ENCODE measurements around the gene TCOF1. TPM values are rescaled to one million over a fixed set of nuclear protein-coding genes. Genes with fewer than 3 reads are reported as not detected.

Gene TCOF1
- total and polyA plus RNA-seq, 2 of the 8 experiments (the other 6 are each of a cell fraction or from before 2014, with no cell fraction given), result 35.9 to 170 TPM

DNA sequence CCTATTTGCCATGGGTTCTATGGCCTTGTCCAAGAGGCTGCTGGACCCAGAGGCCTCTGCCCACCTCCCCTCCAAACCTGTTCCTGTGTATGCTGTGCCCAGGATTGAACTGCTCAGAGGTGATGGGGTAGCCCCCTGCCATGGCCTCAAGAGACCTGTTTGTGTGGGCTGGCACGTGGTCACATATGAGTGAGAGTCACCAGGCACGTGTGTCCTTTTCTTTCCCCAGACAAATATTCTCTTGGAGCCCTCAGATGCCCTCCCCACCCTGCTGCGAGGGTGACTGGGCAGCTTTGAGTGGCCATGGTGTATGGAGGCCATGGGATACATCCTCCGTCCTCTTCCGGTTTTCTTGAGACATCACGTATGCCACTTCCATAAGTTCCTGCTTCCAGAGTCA, 10.9 kb upstream of the TCOF1 start:
- H3K56ac ChIP-seq (replicated peaks; ENCODE audit: insufficient read length, low read depth, low read length), result no peak overlapping the region
- 85% methylated on average over 6 of the region's 6 CpGs; no CpG with 5 or more reads in 1 of the 2 experiments for WGBS, 2 experiments (ENCODE audit: extremely low coverage in 1 of 2, insufficient coverage in 1 of 2, insufficient read length in 1 of 2, insufficient replicate concordance in 2 of 2, low coverage in 1 of 2, low lambda C conversion rate in 2 of 2, missing lambda C conversion rate in 1 of 2)
- POLR2A ChIA-PET (ENCODE audit: partially characterized antibody), result interaction anchor here (1.3 kb wide), 1 partner anchor 11 kb away, joined by 6 read pairs; the partner anchor contains the start of gene TCOF1
- H2BK5ac ChIP-seq (ENCODE audit: low read depth, low read length), result no peak overlapping the region
- H3K27me3 ChIP-seq (replicated peaks in 1 of 4; ENCODE audit: control insufficient read depth in 3 of 4, extremely low read depth in 1 of 4, insufficient read depth in 3 of 4, low read length in 3 of 4), result no peaks in the 10 kb centered on the region
- H3K23ac ChIP-seq (ENCODE audit: insufficient read length), result no peak overlapping the region
- no peaks in the 10 kb centered on the region for H4K20me1 ChIP-seq (replicated peaks in 1 of 2; ENCODE audit: control insufficient read depth in 1 of 2, insufficient read depth in 2 of 2, low read length in 2 of 2)
- no peak overlapping the region for H3K14ac ChIP-seq (ENCODE audit: insufficient read length)
- CTCF ChIA-PET (ENCODE audit: partially characterized antibody), result interaction anchor here (0.7 to 9.1 kb wide), 4 partner anchors 13 to 186 kb away, joined by 3 to 126 read pairs (median 32); partner anchors contain the start of gene ARSI
- H3K4ac ChIP-seq (replicated peaks; ENCODE audit: insufficient read length, low read depth, low read length), result no peak overlapping the region
- H3K18ac ChIP-seq (ENCODE audit: extremely low read depth, low read length), result no peak overlapping the region
- H3K27ac ChIP-seq (ENCODE audit: low read depth, low read length), result no peak overlapping the region
- H3K9me3 ChIP-seq (ENCODE audit: insufficient read depth in 2 of 2, low read depth in 1 of 2, low read length in 1 of 2), result no peaks in the 10 kb centered on the region
- no peaks in the 10 kb centered on the region for H3K79me1 ChIP-seq (ENCODE audit: low read depth, low read length)
- no peak overlapping the region for H4K5ac ChIP-seq (ENCODE audit: insufficient read length, low read depth, low read length)
- peaks cover 0 to 6% (median 0%) of the 10 kb centered on the region in 4 experiments; a peak in 4 of 7 replicates for H3K4me1 ChIP-seq (replicated peaks in 1 of 4; ENCODE audit: control insufficient read depth in 3 of 4, insufficient read depth in 4 of 4, low read length in 3 of 4)
- H4K91ac ChIP-seq (replicated peaks; ENCODE audit: insufficient read length, low read length), result no peak overlapping the region
- peaks cover 1% of the 10 kb centered on the region; the same call in 1 of the 2 replicates for H3K23me2 ChIP-seq (ENCODE audit: low read depth, low read length)
- H2AFZ ChIP-seq (ENCODE audit: low read length), result no peak overlapping the region
- no peak overlapping the region for H2AK5ac ChIP-seq (ENCODE audit: low read depth, low read length)
- DNase-seq (ENCODE audit: low read depth in 1 of 2, low spot score in 2 of 2) (no peak), FAIRE-seq (no peak)
- H3K4me2 ChIP-seq (ENCODE audit: insufficient read depth in 1 of 2, low read depth in 2 of 2, low read length in 2 of 2), result no peak overlapping the region
- H3K36me3 ChIP-seq (ENCODE audit: control insufficient read depth in 2 of 4, insufficient read depth in 4 of 4, low read length in 3 of 4), result no peaks in the 10 kb centered on the region
- no peak overlapping the region for H3K9ac ChIP-seq (replicated peaks in 1 of 4; ENCODE audit: extremely low read depth in 1 of 4, low read depth in 3 of 4, low read length in 3 of 4)
- H4K8ac ChIP-seq (ENCODE audit: extremely low read depth, insufficient read depth, low read length), result no peak overlapping the region; the same call in 1 of the 2 replicates
- no peak overlapping the region for H2BK15ac ChIP-seq (ENCODE audit: low read length)
- H3K4me3 ChIP-seq (ENCODE audit: extremely low read depth in 1 of 4, insufficient read depth in 2 of 4, low read depth in 3 of 4, low read length in 4 of 4), result no peak overlapping the region
- no peaks in the 10 kb centered on the region for H3K79me2 ChIP-seq (ENCODE audit: control insufficient read depth in 1 of 2, insufficient read depth in 2 of 2, low read length in 2 of 2)
- H2BK20ac ChIP-seq (ENCODE audit: low read length), result no peak overlapping the region
- H2BK120ac ChIP-seq (replicated peaks; ENCODE audit: low read depth, low read length), result no peak overlapping the region
- H2BK12ac ChIP-seq (ENCODE audit: low read depth, low read length), result no peak overlapping the region
- TF ChIP-seq FOSL1 (IDR thresholded peaks at IDR 0.05; ENCODE audit: insufficient read depth, low read depth, low read length) (no peak), GABPA (IDR thresholded peaks at IDR 0.05; ENCODE audit: borderline replicate concordance, insufficient read depth, low read length) (no peak), PHF8 (conservative IDR thresholded peaks at IDR 0.05; ENCODE audit: low read depth, low read length) (no peak), KDM4A (IDR thresholded peaks at IDR 0.05; ENCODE audit: low read depth, low read length, severe bottlenecking) (no peak), CBX5 (IDR thresholded peaks at IDR 0.05; ENCODE audit: low read depth, low read length) (no peak), RNF2 (IDR thresholded peaks at IDR 0.05; ENCODE audit: borderline replicate concordance, low read depth, low read length, missing control alignments, poor library complexity, severe bottlenecking) (no peak), ATF2 (IDR thresholded peaks at IDR 0.05; ENCODE audit: low read length) (no peak), CEBPB (IDR thresholded peaks at IDR 0.05; ENCODE audit: low read depth, low read length) (no peak), ASH2L (IDR thresholded peaks at IDR 0.05; ENCODE audit: low read length) (no peak), SIN3A (conservative IDR thresholded peaks at IDR 0.05 in 1 of 2, IDR thresholded peaks at IDR 0.05 in 1 of 2; ENCODE audit: low read depth in 1 of 2, low read length in 2 of 2) (no peak), SUZ12 (IDR thresholded peaks at IDR 0.05; ENCODE audit: low read length) (no peak), POLR2A (IDR thresholded peaks at IDR 0.05; ENCODE audit: control extremely low read depth in 1 of 2, low read depth in 2 of 2, low read length in 2 of 2) (no peak)
